ENCODE data around the gene ZBTB25. TPM values are rescaled to one million over a fixed set of nuclear protein-coding genes. Genes with fewer than 3 reads are reported as not detected.

The ZBTB25 gene
- total and polyA plus RNA-seq, 10 of the 15 experiments (the other 5 are each of a cell fraction or from before 2014, with no cell fraction given): 4.1 to 33.9 (median 9.7) TPM

DNA sequence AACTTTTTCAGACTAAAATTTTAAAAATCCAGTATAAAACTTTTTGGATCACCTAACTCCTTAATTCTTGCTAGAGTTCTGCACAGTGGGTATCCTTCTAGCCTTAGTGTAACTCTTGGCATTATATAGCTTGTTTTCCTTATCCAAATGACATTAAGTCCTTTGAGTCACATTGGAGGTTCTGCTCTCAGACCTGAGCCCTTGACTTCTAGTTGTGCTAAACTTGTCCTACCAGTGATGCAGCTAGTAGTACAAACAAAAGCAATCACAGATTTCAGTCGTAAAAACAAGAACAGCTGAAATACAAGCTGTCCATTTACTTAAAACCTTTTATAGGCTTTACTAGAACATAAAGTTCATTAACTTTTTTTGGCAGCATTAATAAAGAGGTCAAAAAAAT lies 11.4 kb upstream of the ZBTB25 start:
- 45% methylated on average over 1 of the region's 1 CpG for WGBS (ENCODE audit: insufficient coverage, insufficient replicate concordance, low lambda C conversion rate, missing lambda C conversion rate)
- no peak for ATAC-seq
- ChIA-PET CTCF (interaction anchor here (0.6 to 3.2 kb wide), 17 partner anchors 11 to 203 kb away, joined by 3 to 15 read pairs (median 4); partner anchors contain the start of gene AKAP5), POLR2A (interaction anchor here (0.8 to 1.3 kb wide), 2 partner anchors 31 to 124 kb away, joined by 3 to 5 read pairs; no protein-coding TSS in a partner anchor), SMC1A (ENCODE audit: uncharacterized antibody, unreplicated experiment) (interaction anchor here (0.7 to 2.5 kb wide), 10 partner anchors 9 to 177 kb away, joined by 3 to 11 read pairs (median 4); no protein-coding TSS in a partner anchor), RAD21 (ENCODE audit: unreplicated experiment) (interaction anchor here (0.6 to 1.2 kb wide), 6 partner anchors 11 to 560 kb away, joined by 3 to 4 read pairs (median 3); partner anchors contain the start of gene ZBTB1)
- intact Hi-C loops (cut with micrococcal nuclease; ENCODE audit: unreplicated experiment): no loop called here
- BruUV-seq (replicated peaks): no TSS peak
- Histone ChIP-seq H2AFZ (ENCODE audit: control insufficient read depth, low read depth, low read length) (no peak overlapping the region), H3K9me3 (replicated peaks; ENCODE audit: control insufficient read depth, insufficient read depth, low read length) (no peaks in the 10 kb centered on the region), H4K20me1 (ENCODE audit: control insufficient read depth, insufficient read depth) (peaks cover 5% of the 10 kb centered on the region), H3K4me3 (no peak overlapping the region), H3K27ac (ENCODE audit: control insufficient read depth, insufficient read depth) (no peak overlapping the region), H3K27me3 (replicated peaks in 1 of 2; ENCODE audit: control insufficient read depth in 2 of 2, insufficient read depth in 2 of 2, low read length in 1 of 2) (no peaks in the 10 kb centered on the region), H3K4me2 (ENCODE audit: control insufficient read depth, insufficient read depth) (no peak overlapping the region), H3K79me2 (ENCODE audit: control insufficient read depth, insufficient read depth, low read length) (peaks cover 88% of the 10 kb centered on the region), H3K36me3 (ENCODE audit: control insufficient read depth in 2 of 2, insufficient read depth in 2 of 2, low read length in 1 of 2) (peaks cover 0 to 11% of the 10 kb centered on the region in 2 experiments; a peak in 3 of 4 replicates), H3K4me1 (ENCODE audit: control insufficient read depth, insufficient read depth, low read length) (peaks cover 17% of the 10 kb centered on the region; the same call in 1 of the 2 replicates), H3K9ac (ENCODE audit: control insufficient read depth, insufficient read depth, low read length) (no peak overlapping the region)
- DNase-seq (ENCODE audit: low read depth, low spot score): no peak
- in situ Hi-C loops (cut with MboI): no loop called here
- TF ChIP-seq, protein P1, sequence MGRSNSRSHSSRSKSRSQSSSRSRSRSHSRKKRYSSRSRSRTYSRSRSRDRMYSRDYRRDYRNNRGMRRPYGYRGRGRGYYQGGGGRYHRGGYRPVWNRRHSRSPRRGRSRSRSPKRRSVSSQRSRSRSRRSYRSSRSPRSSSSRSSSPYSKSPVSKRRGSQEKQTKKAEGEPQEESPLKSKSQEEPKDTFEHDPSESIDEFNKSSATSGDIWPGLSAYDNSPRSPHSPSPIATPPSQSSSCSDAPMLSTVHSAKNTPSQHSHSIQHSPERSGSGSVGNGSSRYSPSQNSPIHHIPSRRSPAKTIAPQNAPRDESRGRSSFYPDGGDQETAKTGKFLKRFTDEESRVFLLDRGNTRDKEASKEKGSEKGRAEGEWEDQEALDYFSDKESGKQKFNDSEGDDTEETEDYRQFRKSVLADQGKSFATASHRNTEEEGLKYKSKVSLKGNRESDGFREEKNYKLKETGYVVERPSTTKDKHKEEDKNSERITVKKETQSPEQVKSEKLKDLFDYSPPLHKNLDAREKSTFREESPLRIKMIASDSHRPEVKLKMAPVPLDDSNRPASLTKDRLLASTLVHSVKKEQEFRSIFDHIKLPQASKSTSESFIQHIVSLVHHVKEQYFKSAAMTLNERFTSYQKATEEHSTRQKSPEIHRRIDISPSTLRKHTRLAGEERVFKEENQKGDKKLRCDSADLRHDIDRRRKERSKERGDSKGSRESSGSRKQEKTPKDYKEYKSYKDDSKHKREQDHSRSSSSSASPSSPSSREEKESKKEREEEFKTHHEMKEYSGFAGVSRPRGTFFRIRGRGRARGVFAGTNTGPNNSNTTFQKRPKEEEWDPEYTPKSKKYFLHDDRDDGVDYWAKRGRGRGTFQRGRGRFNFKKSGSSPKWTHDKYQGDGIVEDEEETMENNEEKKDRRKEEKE (IDR thresholded peaks at IDR 0.05): no peak
- TF ChIP-seq SRF (IDR thresholded peaks at IDR 0.05; ENCODE audit: low read depth in 2 of 2, low read length in 2 of 2) (no peak), IRF4 (IDR thresholded peaks at IDR 0.05; ENCODE audit: low read depth, low read length) (no peak), RUNX3 (IDR thresholded peaks at IDR 0.05; ENCODE audit: low read length) (no peak), ZBED1 (IDR thresholded peaks at IDR 0.05; ENCODE audit: borderline replicate concordance) (no peak)
- TF ChIP-seq, protein P2, sequence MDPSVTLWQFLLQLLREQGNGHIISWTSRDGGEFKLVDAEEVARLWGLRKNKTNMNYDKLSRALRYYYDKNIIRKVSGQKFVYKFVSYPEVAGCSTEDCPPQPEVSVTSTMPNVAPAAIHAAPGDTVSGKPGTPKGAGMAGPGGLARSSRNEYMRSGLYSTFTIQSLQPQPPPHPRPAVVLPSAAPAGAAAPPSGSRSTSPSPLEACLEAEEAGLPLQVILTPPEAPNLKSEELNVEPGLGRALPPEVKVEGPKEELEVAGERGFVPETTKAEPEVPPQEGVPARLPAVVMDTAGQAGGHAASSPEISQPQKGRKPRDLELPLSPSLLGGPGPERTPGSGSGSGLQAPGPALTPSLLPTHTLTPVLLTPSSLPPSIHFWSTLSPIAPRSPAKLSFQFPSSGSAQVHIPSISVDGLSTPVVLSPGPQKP (IDR thresholded peaks at IDR 0.05; ENCODE audit: low read depth, low read length): no peak
- TF ChIP-seq, protein P3, sequence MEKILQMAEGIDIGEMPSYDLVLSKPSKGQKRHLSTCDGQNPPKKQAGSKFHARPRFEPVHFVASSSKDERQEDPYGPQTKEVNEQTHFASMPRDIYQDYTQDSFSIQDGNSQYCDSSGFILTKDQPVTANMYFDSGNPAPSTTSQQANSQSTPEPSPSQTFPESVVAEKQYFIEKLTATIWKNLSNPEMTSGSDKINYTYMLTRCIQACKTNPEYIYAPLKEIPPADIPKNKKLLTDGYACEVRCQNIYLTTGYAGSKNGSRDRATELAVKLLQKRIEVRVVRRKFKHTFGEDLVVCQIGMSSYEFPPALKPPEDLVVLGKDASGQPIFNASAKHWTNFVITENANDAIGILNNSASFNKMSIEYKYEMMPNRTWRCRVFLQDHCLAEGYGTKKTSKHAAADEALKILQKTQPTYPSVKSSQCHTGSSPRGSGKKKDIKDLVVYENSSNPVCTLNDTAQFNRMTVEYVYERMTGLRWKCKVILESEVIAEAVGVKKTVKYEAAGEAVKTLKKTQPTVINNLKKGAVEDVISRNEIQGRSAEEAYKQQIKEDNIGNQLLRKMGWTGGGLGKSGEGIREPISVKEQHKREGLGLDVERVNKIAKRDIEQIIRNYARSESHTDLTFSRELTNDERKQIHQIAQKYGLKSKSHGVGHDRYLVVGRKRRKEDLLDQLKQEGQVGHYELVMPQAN (conservative IDR thresholded peaks at IDR 0.05): no peak
- peak; percentile 71 for FAIRE-seq

All from GM12878 (cell line).